RPMI8226 (cell line): ENCODE results near the gene IL1RL2.

Experiments used
- DNase-seq: peaks from one replicate; pipeline ENCODE4 v3.0.0-alpha.2; 2015

The IL1RL2 gene

GRCh38 chr2:102186791-102187495 is at the start of gene IL1RL2:
Gene IL1RL2, plus strand, starts transcription at chr2:102187023. Its CDS starts 845 bp downstream, at chr2:102187868.
- DNase-seq = no peak

- DNase-seq = no peak
These were observed 49.7 kb upstream of the IL1RL2 start for GRCh38 chr2:102137138-102137537.

GRCh38 chr2:102138331-102138730 is 48.5 kb upstream of the IL1RL2 start:
- no peak for DNase-seq

- DNase-seq = no peak
These were observed 47.0 kb upstream of the IL1RL2 start for GRCh38 chr2:102139851-102140250.

GRCh38 chr2:102140377-102140776 is 46.4 kb upstream of the IL1RL2 start:
- DNase-seq = no peak

GRCh38 chr2:102141011-102141943 is 45.5 kb upstream of the IL1RL2 start:
- DNase-seq = no peak

GRCh38 chr2:102141970-102142828 is 44.6 kb upstream of the IL1RL2 start, which contains the start of gene IL1R1:
Gene IL1R1, plus strand, starts transcription at chr2:102142746. Its CDS starts 14,979 bp downstream, at chr2:102157725.
- no peak for DNase-seq

GRCh38 chr2:102142829-102143449 is 43.9 kb upstream of the IL1RL2 start:
- DNase-seq = no peak

GRCh38 chr2:102143450-102143985 is 43.3 kb upstream of the IL1RL2 start:
- no peak for DNase-seq

- no peak for DNase-seq
These were observed 42.7 kb upstream of the IL1RL2 start for GRCh38 chr2:102144128-102144527.

GRCh38 chr2:102145107-102145506 is 41.7 kb upstream of the IL1RL2 start:
- no peak for DNase-seq

GRCh38 chr2:102145934-102146333 is 40.9 kb upstream of the IL1RL2 start:
- DNase-seq = no peak

- no peak for DNase-seq
These were observed 38.9 kb upstream of the IL1RL2 start for GRCh38 chr2:102147935-102148334.

- no peak for DNase-seq
These were observed 37.6 kb upstream of the IL1RL2 start for GRCh38 chr2:102149243-102149642.

GRCh38 chr2:102149644-102150455 is 37.0 kb upstream of the IL1RL2 start:
- DNase-seq = no peak

GRCh38 chr2:102154364-102154763 is 32.5 kb upstream of the IL1RL2 start:
- no peak for DNase-seq

GRCh38 chr2:102154946-102155702 is 31.7 kb upstream of the IL1RL2 start:
- DNase-seq = no peak

GRCh38 chr2:102155703-102156515 is 30.9 kb upstream of the IL1RL2 start:
- DNase-seq = no peak

GRCh38 chr2:102158011-102158755 is 28.6 kb upstream of the IL1RL2 start:
- DNase-seq = no peak
